ENCODE measurements around the gene KIAA0930.

DNA sequence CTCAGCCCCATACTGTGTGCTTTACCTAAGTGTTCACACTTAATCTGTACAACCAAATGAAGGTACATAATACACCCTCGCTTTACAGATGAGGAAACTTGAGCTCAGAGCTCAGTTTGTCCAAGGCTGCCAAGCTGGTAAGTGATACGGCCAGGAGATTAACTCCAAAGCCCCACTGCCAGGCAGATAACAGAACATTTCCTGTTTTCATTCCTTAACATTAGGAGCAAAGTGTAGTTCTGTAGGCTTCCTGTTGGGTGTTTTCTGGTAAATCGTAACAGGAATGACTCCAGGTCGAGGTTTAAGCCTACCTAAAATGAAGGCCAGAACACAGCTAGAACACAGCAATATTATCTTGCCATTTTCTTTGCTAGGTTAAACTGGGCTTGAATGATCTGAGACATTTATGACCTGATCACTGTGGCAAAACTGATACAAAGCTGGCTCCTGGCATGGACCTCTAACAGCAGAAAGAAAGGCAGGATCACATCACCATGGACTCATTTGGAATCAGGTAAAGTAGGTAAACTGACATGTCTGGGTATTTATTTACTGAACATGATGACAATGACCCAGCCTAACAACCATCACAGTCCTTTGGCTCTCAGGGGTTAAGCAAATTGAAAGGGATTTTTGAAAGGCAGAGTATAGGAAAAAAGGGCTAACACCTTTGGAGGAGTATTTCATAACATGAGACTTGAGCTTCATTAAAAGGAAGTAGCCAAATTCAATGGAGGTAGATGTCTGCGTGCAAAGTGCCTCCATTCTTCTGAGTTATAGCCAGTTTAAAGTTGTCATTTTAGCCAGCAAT, 80.8 kb downstream of the KIAA0930 start:
- TF ChIP-seq SNAI2 (CRISPR knock-in tag; IDR thresholded peaks at IDR 0.05): no peak
- no peak for TF ChIP-seq OSR1 (CRISPR knock-in tag; IDR thresholded peaks at IDR 0.05)
- TF ChIP-seq ARNTL (CRISPR knock-in tag; IDR thresholded peaks at IDR 0.05; ENCODE audit: borderline replicate concordance, low read depth): no peak

Data from SK-N-SH treated with all-trans-retinoic acid at 6 μM for 48 hours (cell line).